ENCODE results near the gene RGL3. TPM values are rescaled to one million over a fixed set of nuclear protein-coding genes. Genes with fewer than 3 reads are reported as not detected.

RGL3 gene
- total and polyA plus RNA-seq, 10 of the 15 experiments (the other 5 are each of a cell fraction or from before 2014, with no cell fraction given), result not detected

DNA sequence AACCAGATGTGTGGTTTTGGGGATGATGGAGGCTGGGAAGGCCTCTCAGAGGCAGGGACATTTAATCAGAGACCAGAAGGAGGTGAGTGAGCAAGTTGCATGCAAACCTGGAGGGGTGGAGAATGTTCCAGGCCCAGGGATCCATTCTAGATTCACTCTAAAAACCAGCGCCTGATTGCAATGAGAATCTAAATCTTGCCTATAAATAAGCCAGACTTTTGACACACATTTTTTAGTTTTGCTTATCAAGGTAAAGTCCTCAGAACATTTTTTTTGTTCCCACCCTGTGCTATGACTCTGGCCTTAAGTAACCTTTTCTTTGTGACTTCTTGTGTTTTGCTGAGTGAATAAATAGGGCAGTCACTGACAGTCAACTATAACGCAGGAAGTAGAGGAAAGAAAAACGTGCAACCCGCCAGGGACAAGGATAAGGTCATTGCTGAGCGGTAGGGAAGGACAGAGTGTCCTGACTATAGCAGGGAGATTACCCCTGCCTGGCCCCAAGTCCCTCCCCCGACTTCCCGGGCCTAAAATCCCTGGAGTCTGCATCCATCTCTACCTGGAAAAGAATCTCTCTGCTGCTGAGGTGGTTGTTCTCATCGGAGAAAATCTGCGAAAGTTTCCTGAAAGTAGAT lies 14.4 kb downstream of the RGL3 start:
- Histone ChIP-seq H3K79me2 (ENCODE audit: control insufficient read depth, insufficient read depth, low read length) (no peaks in the 10 kb centered on the region), H3K27me3 (replicated peaks in 1 of 2; ENCODE audit: control insufficient read depth in 2 of 2, insufficient read depth in 2 of 2, low read length in 1 of 2) (no peaks in the 10 kb centered on the region; a peak in 1 of 4 replicates), H3K4me1 (ENCODE audit: control insufficient read depth, insufficient read depth, low read length) (no peaks in the 10 kb centered on the region), H3K4me2 (ENCODE audit: control insufficient read depth, insufficient read depth) (no peak overlapping the region), H3K9me3 (replicated peaks; ENCODE audit: control insufficient read depth, insufficient read depth, low read length) (no peaks in the 10 kb centered on the region), H2AFZ (ENCODE audit: control insufficient read depth, low read depth, low read length) (no peak overlapping the region), H4K20me1 (ENCODE audit: control insufficient read depth, insufficient read depth) (no peaks in the 10 kb centered on the region), H3K4me3 (no peak overlapping the region), H3K36me3 (ENCODE audit: control insufficient read depth in 2 of 2, insufficient read depth in 2 of 2, low read length in 1 of 2) (no peaks in the 10 kb centered on the region), H3K9ac (ENCODE audit: control insufficient read depth, insufficient read depth, low read length) (no peak overlapping the region), H3K27ac (ENCODE audit: control insufficient read depth, insufficient read depth) (no peak overlapping the region)
- ChIA-PET POLR2A (no interaction called here), SMC1A (ENCODE audit: uncharacterized antibody, unreplicated experiment) (no interaction called here), RAD21 (ENCODE audit: unreplicated experiment) (no interaction called here), CTCF (no interaction called here)
- TF ChIP-seq ZSCAN29 (IDR thresholded peaks at IDR 0.05) (no peak), ATF7 (IDR thresholded peaks at IDR 0.05; ENCODE audit: low read depth) (no peak), CBX5 (IDR thresholded peaks at IDR 0.05; ENCODE audit: low read depth) (no peak)
- TF ChIP-seq, protein P1, sequence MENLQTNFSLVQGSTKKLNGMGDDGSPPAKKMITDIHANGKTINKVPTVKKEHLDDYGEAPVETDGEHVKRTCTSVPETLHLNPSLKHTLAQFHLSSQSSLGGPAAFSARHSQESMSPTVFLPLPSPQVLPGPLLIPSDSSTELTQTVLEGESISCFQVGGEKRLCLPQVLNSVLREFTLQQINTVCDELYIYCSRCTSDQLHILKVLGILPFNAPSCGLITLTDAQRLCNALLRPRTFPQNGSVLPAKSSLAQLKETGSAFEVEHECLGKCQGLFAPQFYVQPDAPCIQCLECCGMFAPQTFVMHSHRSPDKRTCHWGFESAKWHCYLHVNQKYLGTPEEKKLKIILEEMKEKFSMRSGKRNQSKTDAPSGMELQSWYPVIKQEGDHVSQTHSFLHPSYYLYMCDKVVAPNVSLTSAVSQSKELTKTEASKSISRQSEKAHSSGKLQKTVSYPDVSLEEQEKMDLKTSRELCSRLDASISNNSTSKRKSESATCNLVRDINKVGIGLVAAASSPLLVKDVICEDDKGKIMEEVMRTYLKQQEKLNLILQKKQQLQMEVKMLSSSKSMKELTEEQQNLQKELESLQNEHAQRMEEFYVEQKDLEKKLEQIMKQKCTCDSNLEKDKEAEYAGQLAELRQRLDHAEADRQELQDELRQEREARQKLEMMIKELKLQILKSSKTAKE (IDR thresholded peaks at IDR 0.05; ENCODE audit: low read depth, poor library complexity, severe bottlenecking), result no peak
- TF ChIP-seq, protein P2, sequence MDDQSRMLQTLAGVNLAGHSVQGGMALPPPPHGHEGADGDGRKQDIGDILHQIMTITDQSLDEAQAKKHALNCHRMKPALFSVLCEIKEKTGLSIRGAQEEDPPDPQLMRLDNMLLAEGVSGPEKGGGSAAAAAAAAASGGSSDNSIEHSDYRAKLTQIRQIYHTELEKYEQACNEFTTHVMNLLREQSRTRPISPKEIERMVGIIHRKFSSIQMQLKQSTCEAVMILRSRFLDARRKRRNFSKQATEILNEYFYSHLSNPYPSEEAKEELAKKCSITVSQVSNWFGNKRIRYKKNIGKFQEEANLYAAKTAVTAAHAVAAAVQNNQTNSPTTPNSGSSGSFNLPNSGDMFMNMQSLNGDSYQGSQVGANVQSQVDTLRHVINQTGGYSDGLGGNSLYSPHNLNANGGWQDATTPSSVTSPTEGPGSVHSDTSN (IDR thresholded peaks at IDR 0.05; ENCODE audit: insufficient replicate concordance, low read depth, low read length), result no peak
- in situ Hi-C loops (cut with MboI), result no loop called here
- ATAC-seq, result no peak
- WGBS (ENCODE audit: insufficient coverage, insufficient replicate concordance, low lambda C conversion rate, missing lambda C conversion rate), result 38% methylated on average over 9 of the region's 9 CpGs
- BruUV-seq (replicated peaks), result no TSS peak
- intact Hi-C loops (cut with micrococcal nuclease; ENCODE audit: unreplicated experiment), result no loop called here
- DNase-seq (ENCODE audit: low read depth, low spot score), result no peak
- no peak for FAIRE-seq

Measured in GM12878 (cell line).